PC-9 (cell line): ENCODE measurements around the gene MERTK.

ENCODE experiments used
- EZH2 ChIP-seq: fragments of 200-600 bp; sonication (generic); IDR thresholded peaks from 2 replicates; pipeline ENCODE4 v1.8.0; 2017; ENCODE audit warnings: antibody characterized with exemption, low read depth
- TF ChIP-seq, protein P1 (sequence below): fragments of 200-600 bp; sonication (generic); conservative IDR thresholded peaks from 2 replicates; pipeline ENCODE4 v1.6.1; 2017; ENCODE audit warnings: mixed run types, antibody characterized with exemption, mild to moderate bottlenecking, moderate library complexity

DNA sequence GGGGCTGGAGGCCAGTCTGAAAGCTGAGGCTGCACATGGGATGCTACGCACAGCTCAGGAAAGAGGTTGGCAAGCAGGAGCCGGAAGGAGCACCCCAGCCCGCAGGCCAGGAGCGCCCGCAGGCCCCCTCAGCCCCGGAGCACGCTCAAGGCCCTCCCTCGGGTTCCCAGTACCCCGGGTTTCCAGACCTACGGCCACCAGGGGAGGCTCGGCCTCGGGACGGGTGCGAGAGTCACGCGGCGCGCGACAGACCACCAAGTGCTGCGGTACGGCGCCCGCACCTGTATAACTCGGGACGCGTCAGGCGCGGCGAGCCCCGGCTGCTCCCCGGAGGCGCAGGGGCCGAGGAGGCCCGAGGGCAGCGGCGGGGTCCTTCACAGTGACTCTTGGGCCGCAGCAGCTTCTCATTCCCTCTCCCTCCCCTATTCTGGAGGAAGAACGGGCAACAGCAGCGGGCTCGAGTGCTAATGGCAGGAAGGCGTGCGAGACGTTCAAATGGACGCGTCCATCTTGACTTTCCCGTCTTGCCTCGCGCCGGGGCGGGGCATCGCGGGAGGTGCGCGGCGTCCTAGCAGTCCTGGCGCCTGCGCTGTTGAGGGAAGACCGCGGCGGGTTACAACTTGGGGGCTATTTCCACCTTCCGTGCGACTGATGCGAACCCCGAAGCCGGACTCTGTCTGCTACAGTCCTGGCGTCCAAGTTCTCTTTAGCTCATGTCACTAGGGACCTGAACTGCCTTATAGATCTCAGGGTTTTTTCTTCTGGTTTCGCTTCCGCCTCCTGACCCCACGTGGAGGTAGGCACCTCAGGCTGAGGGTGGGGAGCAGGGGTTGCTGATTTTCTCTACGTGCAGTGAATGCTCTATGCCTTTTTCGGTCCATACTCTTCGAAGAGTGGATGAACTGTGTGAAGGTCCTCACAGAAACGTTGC, 14.5 kb upstream of the MERTK start, which contains the start of gene ANAPC1:
- TF ChIP-seq EZH2, result no peak
- TF ChIP-seq, protein P1, sequence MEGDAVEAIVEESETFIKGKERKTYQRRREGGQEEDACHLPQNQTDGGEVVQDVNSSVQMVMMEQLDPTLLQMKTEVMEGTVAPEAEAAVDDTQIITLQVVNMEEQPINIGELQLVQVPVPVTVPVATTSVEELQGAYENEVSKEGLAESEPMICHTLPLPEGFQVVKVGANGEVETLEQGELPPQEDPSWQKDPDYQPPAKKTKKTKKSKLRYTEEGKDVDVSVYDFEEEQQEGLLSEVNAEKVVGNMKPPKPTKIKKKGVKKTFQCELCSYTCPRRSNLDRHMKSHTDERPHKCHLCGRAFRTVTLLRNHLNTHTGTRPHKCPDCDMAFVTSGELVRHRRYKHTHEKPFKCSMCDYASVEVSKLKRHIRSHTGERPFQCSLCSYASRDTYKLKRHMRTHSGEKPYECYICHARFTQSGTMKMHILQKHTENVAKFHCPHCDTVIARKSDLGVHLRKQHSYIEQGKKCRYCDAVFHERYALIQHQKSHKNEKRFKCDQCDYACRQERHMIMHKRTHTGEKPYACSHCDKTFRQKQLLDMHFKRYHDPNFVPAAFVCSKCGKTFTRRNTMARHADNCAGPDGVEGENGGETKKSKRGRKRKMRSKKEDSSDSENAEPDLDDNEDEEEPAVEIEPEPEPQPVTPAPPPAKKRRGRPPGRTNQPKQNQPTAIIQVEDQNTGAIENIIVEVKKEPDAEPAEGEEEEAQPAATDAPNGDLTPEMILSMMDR, result no peak; the same call in 1 of the 2 replicates
